HEK293T (cell line): ENCODE results near the gene FAM219B.
A peak's percentile ranks its signal among the peaks of the same experiment; 100 is the strongest.

Experiments used
- CTCF ChIA-PET: fragments of 350-600 bp; formaldehyde crosslinking; extraction: SDS; loops from one replicate; lab custom pipeline; 2021; ENCODE audit warnings: antibody characterized with exemption, inconsistent platforms; lab: Yijun Ruan, JAX
- POLR2A ChIA-PET: fragments of 350-600 bp; formaldehyde crosslinking; extraction: SDS; loops from one replicate; lab custom pipeline; 2020; ENCODE audit warnings: antibody characterized with exemption, inconsistent platforms; lab: Yijun Ruan, JAX
- DNase-seq: peaks from one replicate; pipeline ENCODE4 v3.0.0; 2012; ENCODE audit warnings: mixed read lengths; ENCODE audit errors: extremely low spot score
- ARNT ChIP-seq: fragments of 450-650 bp; IDR thresholded peaks from 2 replicates; pipeline ENCODE4 v1.6.1; 2017; ENCODE audit warnings: mild to moderate bottlenecking
- BHLHE40 ChIP-seq: fragments of 450-650 bp; IDR thresholded peaks from 2 replicates; pipeline ENCODE4 v1.6.1; 2016; ENCODE audit warnings: mild to moderate bottlenecking, moderate library complexity, borderline replicate concordance
- ELF4 ChIP-seq: fragments of 450-650 bp; IDR thresholded peaks from 2 replicates; pipeline ENCODE4 v1.6.1; 2017; ENCODE audit warnings: antibody characterized with exemption
- FOXA1 ChIP-seq: fragments of 450-650 bp; IDR thresholded peaks from 2 replicates; pipeline ENCODE4 v1.6.1; 2016; ENCODE audit warnings: mild to moderate bottlenecking
- FOXK2 ChIP-seq: fragments of 450-650 bp; IDR thresholded peaks from 2 replicates; pipeline ENCODE4 v1.6.1; 2016; ENCODE audit warnings: mild to moderate bottlenecking
- FOXM1 ChIP-seq: fragments of 450-650 bp; IDR thresholded peaks from 2 replicates; pipeline ENCODE4 v1.6.1; 2017; ENCODE audit warnings: mild to moderate bottlenecking, borderline replicate concordance
- HDGF ChIP-seq: fragments of 450-650 bp; IDR thresholded peaks from 2 replicates; pipeline ENCODE4 v1.6.1; 2017; ENCODE audit warnings: antibody characterized with exemption, borderline replicate concordance
- L3MBTL2 ChIP-seq: fragments of 450-650 bp; conservative IDR thresholded peaks from 2 replicates; pipeline ENCODE4 v1.6.1; 2016; ENCODE audit warnings: mild to moderate bottlenecking
- LEF1 ChIP-seq: fragments of 450-650 bp; IDR thresholded peaks from 2 replicates; pipeline ENCODE4 v1.6.1; 2017; ENCODE audit warnings: mild to moderate bottlenecking, borderline replicate concordance
- NFRKB ChIP-seq: fragments of 450-650 bp; IDR thresholded peaks from 2 replicates; pipeline ENCODE4 v1.6.1; 2016; ENCODE audit warnings: mild to moderate bottlenecking, moderate library complexity
- PKNOX1 ChIP-seq: fragments of 450-650 bp; IDR thresholded peaks from 2 replicates; pipeline ENCODE4 v1.6.1; 2016
- SP1 ChIP-seq: fragments of 450-650 bp; IDR thresholded peaks from 2 replicates; pipeline ENCODE4 v1.6.1; 2017
- SUZ12 ChIP-seq: fragments of 450-650 bp; IDR thresholded peaks from 2 replicates; pipeline ENCODE4 v1.6.1; 2016; ENCODE audit warnings: mild to moderate bottlenecking
- TARDBP ChIP-seq: fragments of 450-650 bp; IDR thresholded peaks from 2 replicates; pipeline ENCODE4 v1.6.1; 2016
- ZNF384 ChIP-seq: fragments of 450-650 bp; IDR thresholded peaks from 2 replicates; pipeline ENCODE4 v1.6.1; 2016

The FAM219B gene

GRCh38 chr15:74892313-74892712, 14.3 kb downstream of the FAM219B start:
- ChIA-PET CTCF (interaction anchor here (1.5 to 1.7 kb wide), 2 partner anchors 9 to 10 kb away, joined by 7 to 9 read pairs; no protein-coding TSS in a partner anchor), POLR2A (interaction anchor here (0.8 to 1.7 kb wide), 2 partner anchors 9 to 64 kb away, joined by 3 to 5 read pairs; partner anchors contain the start of gene RPP25)

GRCh38 chr15:74891469-74891868, 15.2 kb downstream of the FAM219B start:
- DNase-seq = no peak
- CTCF ChIA-PET = interaction anchor here (1.5 kb wide), 1 partner anchor 11 kb away, joined by 9 read pairs; no protein-coding TSS in a partner anchor
- no peak for TF ChIP-seq L3MBTL2
- TF ChIP-seq TARDBP = no peak
- TF ChIP-seq BHLHE40 = no peak
- TF ChIP-seq SUZ12 = no peak
- TF ChIP-seq HDGF = no peak
- TF ChIP-seq FOXM1 = no peak
- TF ChIP-seq SP1 = no peak
- TF ChIP-seq PKNOX1 = no peak
- no peak for TF ChIP-seq ELF4
- TF ChIP-seq ZNF384 = no peak
- no peak for TF ChIP-seq ARNT
- TF ChIP-seq NFRKB = no peak
- TF ChIP-seq LEF1 = no peak
- TF ChIP-seq FOXK2 = no peak
- POLR2A ChIA-PET = interaction anchor here (0.8 to 1.7 kb wide), 2 partner anchors 10 to 65 kb away, joined by 3 to 5 read pairs; partner anchors contain the start of gene RPP25

More at GRCh38 chr15:74892313-74892712, 14.3 kb downstream of the FAM219B start:
- TF ChIP-seq L3MBTL2 = no peak
- no peak for TF ChIP-seq LEF1
- TF ChIP-seq SUZ12 = no peak
- TF ChIP-seq ARNT = no peak
- no peak for TF ChIP-seq SP1
- TF ChIP-seq PKNOX1 = no peak
- no peak for TF ChIP-seq FOXA1
- TF ChIP-seq ZNF384 = no peak
- TF ChIP-seq HDGF = no peak
- TF ChIP-seq BHLHE40 = no peak
- TF ChIP-seq FOXK2 = no peak
- DNase-seq = no peak

GRCh38 chr15:74890665-74890960, 16.0 kb downstream of the FAM219B start:
- no peak for DNase-seq
- TF ChIP-seq TARDBP (no peak), ELF4 (no peak), FOXA1 (no peak), FOXM1 (no peak), HDGF (no peak), SUZ12 (no peak), L3MBTL2 (no peak), NFRKB (no peak), ZNF384 (no peak), LEF1 (no peak), BHLHE40 (no peak), ARNT (no peak)
- CTCF ChIA-PET = interaction anchor here (2.8 kb wide), 1 partner anchor 11 kb away, joined by 13 read pairs; no protein-coding TSS in a partner anchor
- POLR2A ChIA-PET = interaction anchor here (1.3 to 2.9 kb wide), 3 partner anchors 16 to 66 kb away, joined by 6 to 35 read pairs (median 7); partner anchors contain the start of genes FAM219B and RPP25

GRCh38 chr15:74889883-74890664, 16.6 kb downstream of the FAM219B start, which contains the start of gene MPI:
Gene MPI (plus strand): TSS chr15:74890042. CDS start chr15:74890074, 32 bp downstream.
- POLR2A ChIA-PET = interaction anchor here (0.5 to 2.9 kb wide), 25 partner anchors 8 to 472 kb away, joined by 3 to 35 read pairs (median 4); partner anchors contain the start of genes COX5A, FAM219B, RPP25 and SCAMP5
- TF ChIP-seq NFRKB = peak; percentile 56
- peak; percentile 87 for TF ChIP-seq SUZ12
- TF ChIP-seq PKNOX1 = no peak
- peak; percentile 91 for TF ChIP-seq ELF4
- TF ChIP-seq L3MBTL2 = peak; percentile 90
- no peak for TF ChIP-seq FOXM1
- TF ChIP-seq ARNT = peak; percentile 93
- TF ChIP-seq BHLHE40 = no peak
- TF ChIP-seq FOXA1 = no peak
- peak; percentile 97 for DNase-seq
- CTCF ChIA-PET = interaction anchor here (2.8 kb wide), 1 partner anchor 11 kb away, joined by 13 read pairs; no protein-coding TSS in a partner anchor

GRCh38 chr15:74889390-74889882, 17.2 kb downstream of the FAM219B start:
- TF ChIP-seq L3MBTL2 (peak; percentile 45), LEF1 (no peak), FOXM1 (no peak), FOXA1 (no peak)
- ChIA-PET CTCF (interaction anchor here (2.8 kb wide), 1 partner anchor 12 kb away, joined by 13 read pairs; no protein-coding TSS in a partner anchor), POLR2A (interaction anchor here (0.6 to 2.9 kb wide), 22 partner anchors 8 to 248 kb away, joined by 3 to 35 read pairs (median 4); partner anchors contain the start of genes COX5A, FAM219B, RPP25 and SCAMP5)
- peak; percentile 62 for DNase-seq
